ENCODE data around the gene TRO. TPM values are rescaled to one million over a fixed set of nuclear protein-coding genes. Genes with fewer than 3 reads are reported as not detected.

The TRO gene, protein sequence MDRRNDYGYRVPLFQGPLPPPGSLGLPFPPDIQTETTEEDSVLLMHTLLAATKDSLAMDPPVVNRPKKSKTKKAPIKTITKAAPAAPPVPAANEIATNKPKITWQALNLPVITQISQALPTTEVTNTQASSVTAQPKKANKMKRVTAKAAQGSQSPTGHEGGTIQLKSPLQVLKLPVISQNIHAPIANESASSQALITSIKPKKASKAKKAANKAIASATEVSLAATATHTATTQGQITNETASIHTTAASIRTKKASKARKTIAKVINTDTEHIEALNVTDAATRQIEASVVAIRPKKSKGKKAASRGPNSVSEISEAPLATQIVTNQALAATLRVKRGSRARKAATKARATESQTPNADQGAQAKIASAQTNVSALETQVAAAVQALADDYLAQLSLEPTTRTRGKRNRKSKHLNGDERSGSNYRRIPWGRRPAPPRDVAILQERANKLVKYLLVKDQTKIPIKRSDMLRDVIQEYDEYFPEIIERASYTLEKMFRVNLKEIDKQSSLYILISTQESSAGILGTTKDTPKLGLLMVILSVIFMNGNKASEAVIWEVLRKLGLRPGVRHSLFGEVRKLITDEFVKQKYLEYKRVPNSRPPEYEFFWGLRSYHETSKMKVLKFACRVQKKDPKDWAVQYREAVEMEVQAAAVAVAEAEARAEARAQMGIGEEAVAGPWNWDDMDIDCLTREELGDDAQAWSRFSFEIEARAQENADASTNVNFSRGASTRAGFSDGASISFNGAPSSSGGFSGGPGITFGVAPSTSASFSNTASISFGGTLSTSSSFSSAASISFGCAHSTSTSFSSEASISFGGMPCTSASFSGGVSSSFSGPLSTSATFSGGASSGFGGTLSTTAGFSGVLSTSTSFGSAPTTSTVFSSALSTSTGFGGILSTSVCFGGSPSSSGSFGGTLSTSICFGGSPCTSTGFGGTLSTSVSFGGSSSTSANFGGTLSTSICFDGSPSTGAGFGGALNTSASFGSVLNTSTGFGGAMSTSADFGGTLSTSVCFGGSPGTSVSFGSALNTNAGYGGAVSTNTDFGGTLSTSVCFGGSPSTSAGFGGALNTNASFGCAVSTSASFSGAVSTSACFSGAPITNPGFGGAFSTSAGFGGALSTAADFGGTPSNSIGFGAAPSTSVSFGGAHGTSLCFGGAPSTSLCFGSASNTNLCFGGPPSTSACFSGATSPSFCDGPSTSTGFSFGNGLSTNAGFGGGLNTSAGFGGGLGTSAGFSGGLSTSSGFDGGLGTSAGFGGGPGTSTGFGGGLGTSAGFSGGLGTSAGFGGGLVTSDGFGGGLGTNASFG (N-terminal part only)
- 79.3 TPM for total RNA-seq

DNA sequence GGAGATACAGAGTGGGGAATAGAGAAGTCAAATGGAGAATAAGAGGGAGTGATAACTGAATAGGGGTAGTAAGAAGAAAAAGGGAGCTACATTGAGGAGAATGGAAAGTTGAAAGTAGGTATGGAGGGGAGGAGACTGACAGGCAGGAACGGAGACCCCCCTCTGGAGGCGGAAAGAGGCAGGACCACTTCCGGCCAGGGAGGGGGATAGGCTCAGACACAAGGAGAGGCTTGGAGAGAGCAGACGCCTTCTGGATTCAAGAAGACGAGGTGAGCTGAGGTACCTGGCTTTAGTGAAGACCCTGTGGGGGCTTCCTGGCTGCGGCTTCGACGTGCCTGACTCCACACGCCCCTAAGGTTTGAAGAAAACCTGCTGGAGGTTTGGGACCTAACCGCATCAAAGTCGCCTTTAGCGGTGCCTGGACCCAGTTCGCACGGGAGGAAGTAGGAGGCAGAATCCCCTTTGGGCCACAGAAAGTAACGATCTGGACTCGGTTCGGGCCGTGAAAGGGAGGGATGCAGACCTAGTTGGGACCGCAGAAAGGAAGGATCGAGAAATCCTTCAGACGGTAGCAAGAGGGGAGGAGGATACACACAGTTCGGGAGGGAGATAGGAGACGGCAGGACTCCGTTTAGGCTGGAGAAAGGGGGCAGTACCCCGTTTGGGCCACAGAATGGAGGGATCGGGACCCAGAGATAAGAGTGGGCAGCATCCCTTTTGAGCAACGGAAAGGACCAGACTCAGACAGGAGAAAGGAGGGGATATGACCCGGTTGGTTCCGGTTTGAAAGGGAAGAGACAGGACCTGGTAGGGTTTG is at the start of gene TRO:
Gene TRO (plus strand): TSS at position 215 of the 817 bp plus-strand sequence. CDS start 1,423 bp downstream, outside the sequence.

Other genes starting within 250 kb of the TRO start
- gene ITIH6, start 122.6 kb upstream of the TRO start, total RNA-seq: 0.11 TPM
- 373 TPM for gene MAGED2, start 113.1 kb upstream of the TRO start, total RNA-seq
- gene PFKFB1, start 73.4 kb downstream of the TRO start, total RNA-seq: not detected
- gene APEX2, start 79.5 kb downstream of the TRO start, total RNA-seq: 6.1 TPM
- 43.5 TPM for gene ALAS2, start 110.2 kb downstream of the TRO start, total RNA-seq
- gene PAGE2B, start 154.2 kb downstream of the TRO start, total RNA-seq: not detected
- not detected for gene PAGE2, start 168.2 kb downstream of the TRO start, total RNA-seq